Hippocampal formation (tissue), 2 donors: ENCODE results near the gene TPP1.

Experiments used
- DNase-seq, 2 donors: peaks; one replicate each; lab custom pipeline; 2025; lab: John Stamatoyannopoulos, UW

The TPP1 gene

GRCh38 chr11:6646918-6647679, 27.9 kb upstream of the TPP1 start:
- DNase-seq: no peak

GRCh38 chr11:6646576-6646917, 27.3 kb upstream of the TPP1 start:
- no peak for DNase-seq

GRCh38 chr11:6646071-6646470, 26.8 kb upstream of the TPP1 start:
- no peak for DNase-seq

GRCh38 chr11:6642957-6643356, 23.7 kb upstream of the TPP1 start:
- no peak for DNase-seq

- peak; percentile 44 to 59 for DNase-seq
Observed at GRCh38 chr11:6640985-6641701, 21.9 kb upstream of the TPP1 start.

GRCh38 chr11:6640036-6640984, 21.1 kb upstream of the TPP1 start:
- no peak for DNase-seq

GRCh38 chr11:6638429-6638828, 19.2 kb upstream of the TPP1 start:
- DNase-seq: no peak

- DNase-seq: no peak
Observed at GRCh38 chr11:6637871-6638270, 18.6 kb upstream of the TPP1 start.

DNA sequence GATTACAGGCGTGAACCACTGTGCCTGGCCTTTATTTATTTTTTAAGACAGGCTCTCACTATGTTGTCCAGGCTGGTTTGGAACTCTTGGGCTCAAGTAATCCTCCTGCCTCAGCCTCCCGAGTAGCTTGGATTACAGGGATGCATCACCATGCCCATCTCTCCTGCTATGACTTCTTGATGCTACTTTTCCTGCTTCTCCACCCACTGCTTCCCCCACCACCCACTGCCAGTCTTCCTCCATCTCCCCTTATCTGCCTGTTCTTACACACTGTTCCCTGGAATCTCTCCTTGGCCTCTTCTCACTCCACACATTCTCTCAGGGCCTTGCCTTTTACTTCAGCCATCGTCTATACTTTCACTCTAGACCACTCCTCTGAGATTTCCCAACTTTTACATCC, 17.3 kb upstream of the TPP1 start:
- DNase-seq: no peak

DNA sequence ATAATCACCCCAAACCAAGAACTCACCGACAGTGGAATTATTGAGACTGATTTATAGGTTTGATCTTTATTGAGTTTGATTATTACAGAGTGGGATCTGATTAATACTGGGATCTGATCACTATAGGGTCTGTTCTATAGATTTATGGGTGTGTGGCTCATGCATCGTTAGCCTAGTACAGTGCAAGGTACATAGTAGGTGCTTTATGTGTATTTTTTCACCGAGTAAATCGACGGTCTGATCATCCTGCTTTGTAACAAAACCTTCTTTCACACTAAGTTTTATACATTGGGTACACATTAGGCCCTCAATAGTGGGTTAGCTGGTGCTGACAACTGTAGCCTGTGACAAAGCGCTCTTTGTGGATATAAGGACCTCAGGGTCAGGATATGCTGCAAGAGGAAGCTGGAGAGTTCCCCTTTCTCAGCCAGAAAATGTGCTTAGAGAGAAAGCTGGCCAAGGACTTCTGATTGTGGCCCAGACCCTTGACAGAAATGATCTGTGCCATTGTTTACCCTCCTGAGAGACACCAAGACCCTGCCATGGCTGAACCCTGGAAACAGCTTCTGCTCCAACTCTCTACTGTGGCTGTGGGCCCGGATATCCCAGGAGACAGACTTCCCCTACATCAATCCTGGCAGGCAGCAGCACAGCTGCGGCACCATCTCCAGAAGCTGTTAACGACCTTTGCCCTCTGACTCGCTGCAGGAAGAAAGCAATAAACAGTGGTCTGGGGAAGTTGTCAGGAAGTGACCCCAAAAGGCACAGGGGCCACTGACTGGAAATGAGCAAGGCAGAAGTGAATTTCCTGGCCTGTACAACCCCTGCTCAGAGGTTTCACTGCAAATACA, 16.1 kb upstream of the TPP1 start:
- peak; percentile 69 to 92 for DNase-seq

DNA sequence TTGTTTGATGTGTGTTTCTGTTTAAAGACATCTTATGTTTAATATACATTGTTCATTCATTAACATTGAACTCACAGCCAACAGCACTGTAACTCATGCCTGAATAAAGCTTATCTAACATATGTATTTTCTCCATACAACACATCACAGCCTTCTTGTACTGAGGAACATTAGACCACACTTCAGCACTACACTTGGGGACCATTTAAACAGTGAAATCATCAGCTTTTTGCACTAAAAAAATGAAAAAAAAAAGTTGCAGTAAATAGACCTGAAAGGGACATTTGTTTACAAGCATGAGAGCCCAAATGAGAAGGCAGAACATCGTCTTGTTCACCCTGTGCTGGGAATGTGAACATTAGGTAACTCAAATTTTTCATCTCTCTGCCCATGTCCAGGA, 15.3 kb upstream of the TPP1 start:
- DNase-seq: no peak

GRCh38 chr11:6633422-6634408, 14.5 kb upstream of the TPP1 start:
- DNase-seq: no peak

- DNase-seq: no peak
Observed at GRCh38 chr11:6632116-6633073, 13.2 kb upstream of the TPP1 start.

- DNase-seq: no peak
Observed at GRCh38 chr11:6631361-6631890, 12.2 kb upstream of the TPP1 start.

DNA sequence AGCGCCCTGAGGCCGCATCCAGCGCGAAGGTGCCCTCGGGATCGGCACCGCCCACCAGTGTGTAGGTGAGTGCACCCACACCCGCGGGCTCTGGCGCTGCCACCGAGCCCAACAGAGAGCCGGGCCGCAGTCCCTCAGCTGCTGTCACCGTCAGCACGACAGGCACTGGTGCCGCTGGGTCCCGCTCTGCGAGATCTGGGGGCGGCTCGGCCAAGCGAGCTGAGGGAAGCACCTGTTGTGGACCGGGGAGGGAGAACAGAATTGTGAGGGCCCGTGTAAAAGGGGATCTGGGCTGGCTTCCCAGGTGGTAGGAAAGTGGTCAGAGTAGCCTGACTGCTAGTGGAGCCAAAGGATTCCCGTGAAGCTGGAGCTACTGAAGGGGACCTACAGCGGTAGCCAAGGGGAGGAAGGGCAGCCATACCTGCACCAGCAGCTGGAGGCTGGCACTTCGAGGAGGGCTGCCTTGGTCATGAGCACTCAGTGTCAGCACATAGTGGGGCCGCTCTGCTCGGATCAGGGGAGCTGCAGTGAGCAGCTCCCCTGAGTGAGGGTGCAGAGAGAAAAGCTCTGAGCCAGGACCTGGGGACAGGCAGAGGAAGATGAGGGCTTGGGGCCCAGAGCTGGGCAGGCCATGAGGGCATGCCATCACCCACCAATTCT, 11.5 kb upstream of the TPP1 start:
- no peak for DNase-seq

GRCh38 chr11:6629892-6630631, 10.8 kb upstream of the TPP1 start:
- no peak for DNase-seq

GRCh38 chr11:6629573-6629891, 10.3 kb upstream of the TPP1 start:
- DNase-seq: no peak

- no peak for DNase-seq
Observed at GRCh38 chr11:6628526-6628925, 9.3 kb upstream of the TPP1 start.
